ENCODE measurements around the gene EHBP1L1.

DNA sequence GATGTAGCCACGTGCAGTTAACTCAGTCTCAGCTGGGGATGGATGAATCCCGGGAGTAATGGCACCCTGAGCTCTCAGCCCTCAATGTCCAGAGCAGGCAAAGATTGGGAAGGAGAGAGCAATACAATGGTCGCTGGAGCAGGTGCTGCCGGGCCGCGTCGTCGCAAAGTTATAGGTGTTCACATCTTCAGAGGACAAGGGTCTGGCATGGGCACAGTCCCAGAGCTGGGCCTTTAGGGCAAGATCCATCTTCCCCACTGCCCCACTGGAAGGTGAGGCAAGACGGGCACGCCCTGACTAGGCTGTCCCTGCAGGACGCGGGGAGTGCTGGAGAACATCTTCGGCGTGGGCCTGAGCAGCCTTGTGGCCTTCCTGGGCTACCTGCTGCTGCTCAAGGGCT lies 47.3 kb downstream of the EHBP1L1 start:
- no peak for TF ChIP-seq EZH2 (IDR thresholded peaks at IDR 0.05; ENCODE audit: insufficient read depth, low read length)
- TF ChIP-seq, protein P1, sequence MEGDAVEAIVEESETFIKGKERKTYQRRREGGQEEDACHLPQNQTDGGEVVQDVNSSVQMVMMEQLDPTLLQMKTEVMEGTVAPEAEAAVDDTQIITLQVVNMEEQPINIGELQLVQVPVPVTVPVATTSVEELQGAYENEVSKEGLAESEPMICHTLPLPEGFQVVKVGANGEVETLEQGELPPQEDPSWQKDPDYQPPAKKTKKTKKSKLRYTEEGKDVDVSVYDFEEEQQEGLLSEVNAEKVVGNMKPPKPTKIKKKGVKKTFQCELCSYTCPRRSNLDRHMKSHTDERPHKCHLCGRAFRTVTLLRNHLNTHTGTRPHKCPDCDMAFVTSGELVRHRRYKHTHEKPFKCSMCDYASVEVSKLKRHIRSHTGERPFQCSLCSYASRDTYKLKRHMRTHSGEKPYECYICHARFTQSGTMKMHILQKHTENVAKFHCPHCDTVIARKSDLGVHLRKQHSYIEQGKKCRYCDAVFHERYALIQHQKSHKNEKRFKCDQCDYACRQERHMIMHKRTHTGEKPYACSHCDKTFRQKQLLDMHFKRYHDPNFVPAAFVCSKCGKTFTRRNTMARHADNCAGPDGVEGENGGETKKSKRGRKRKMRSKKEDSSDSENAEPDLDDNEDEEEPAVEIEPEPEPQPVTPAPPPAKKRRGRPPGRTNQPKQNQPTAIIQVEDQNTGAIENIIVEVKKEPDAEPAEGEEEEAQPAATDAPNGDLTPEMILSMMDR (IDR thresholded peaks at IDR 0.05; ENCODE audit: insufficient read depth, low read depth, low read length): no peak
